Adrenal gland (tissue), 12 donors: ENCODE results near the gene RTN4IP1. TPM values are rescaled to one million over a fixed set of nuclear protein-coding genes. Genes with fewer than 3 reads are reported as not detected.

ENCODE experiments used
- DNase-seq, 7 donors: peaks; one replicate each; pipeline ENCODE4 v3.0.0-alpha.2; 2019 to 2020
- H3K27ac ChIP-seq, 5 donors: fragments of 200-600 bp; sonication (generic) in 4 of 5; 1 replicate in 3 of 5; 2 replicates in 2 of 5; pipeline versions ENCODE4 v1.5.1 to v1.8.0; 2016 to 2020; ENCODE audit warnings: mild to moderate bottlenecking in 1 of 5
- H3K27me3 ChIP-seq: fragments of 200-600 bp; 2 replicates; pipeline ENCODE4 v1.8.0; 2021
- H3K36me3 ChIP-seq, 2 donors: fragments of 200-600 bp; replicated peaks in 1 of 2; 1 replicate in 1 of 2; 2 replicates in 1 of 2; pipeline versions ENCODE4 v1.5.1 to v1.8.0; 2018 to 2022
- H3K4me1 ChIP-seq, 2 donors: fragments of 200-600 bp; replicated peaks in 1 of 2; 1 replicate in 1 of 2; 2 replicates in 1 of 2; pipeline versions ENCODE4 v1.5.1 to v1.8.0; 2018 to 2021
- H3K4me3 ChIP-seq, 4 donors: fragments of 200-600 bp; sonication (generic) in 3 of 4; one replicate each; pipeline ENCODE4 v1.5.1; 2016 to 2018
- H3K9me3 ChIP-seq, 3 donors: fragments of 200-600 bp; sonication (generic) in 1 of 3; replicated peaks in 1 of 3; 1 replicate in 2 of 3; 2 replicates in 1 of 3; pipeline versions ENCODE4 v1.5.1 to v1.8.0; 2016 to 2021
- CTCF ChIP-seq, 6 experiments: fragments of 450-650 bp in 4 of 6; fragments of 200-600 bp in 2 of 6; sonication (generic) in 1 of 6; IDR thresholded peaks; 1 replicate in 5 of 6; 2 replicates in 1 of 6; pipeline versions ENCODE4 v1.5.1 to v1.8.0; 2016 to 2021; ENCODE audit warnings: antibody characterized with exemption in 6 of 6, mild to moderate bottlenecking in 2 of 6, moderate library complexity in 1 of 6
- POLR2A ChIP-seq, 2 donors: fragments of 450-650 bp; IDR thresholded peaks; one replicate each; pipeline ENCODE4 v1.6.1; 2017; ENCODE audit warnings: antibody characterized with exemption in 2 of 2, mild to moderate bottlenecking in 2 of 2, moderate library complexity in 1 of 2
- WGBS, 4 donors: extraction: QIAGEN DNeasy Blood & Tissue Kit in 2 of 4; methylation state at CpG; one replicate each; pipeline versions ENCODE4 v1.1.5 to v1.1.7; 2013 to 2017; 5-methylcytosine and 5-hydroxymethylcytosine counted together
- intact Hi-C, 2 donors: fragments of 100-400 bp; cut with DNase I; formaldehyde crosslinking; loops; one replicate each; pipeline versions ENCODE4 v1.14.1 to v1.15.0; 2022 to 2023
- polyA plus RNA-seq, 3 donors: library from polyadenylated mRNA; stranded (reverse); fragments of 200-250 nt in 2 of 3; fragments of 350-450 nt in 1 of 3; fragmentation: Illumina TruSeq in 1 of 3; extraction: RNeasy Lipid Tissue Mini Kit (QIAGEN cat#74804) in 1 of 3; gene quantifications; one replicate each; pipeline ENCODE4 v1.2.3, GENCODE V29; 2013 to 2014
- total RNA-seq, 9 donors: library from RNA; depleted of rRNA in 4 of 9; stranded (reverse); fragments of >200 nt in 4 of 9; fragments of 120-200 nt in 1 of 9; fragmentation: NEBNext Ultra II Directional in 1 of 9; extraction: Animal tissue kit (Norgen Biotek cat#: 25700) in 1 of 9; gene quantifications; one replicate each; pipeline versions ENCODE4 v1.1.0 to v1.2.4, GENCODE V29; 2013 to 2023
- donor health status: healthy with polysubstance abuse.
- donor health status: Bipolar disorder and iron deficiency.
- donor health status: DM: yes; HTN: yes; CAD: no.
- donor health status: DM: no; HTN: no; CAD: no.
- donor health status: DM: no; HTN: no; CAD: no.
- donor health status: DM: yes; HTN: yes; CAD: no.

The RTN4IP1 gene
- total and polyA plus RNA-seq, 12 donors: 1.6 to 22.1 (median 7.5) TPM

GRCh38 chr6:106558364-106558763 lies 70.9 kb downstream of the RTN4IP1 start:
- no peak for DNase-seq
- Histone ChIP-seq H3K4me1 (no peaks in the 10 kb centered on the region), H3K27ac (no peak overlapping the region), H3K27me3 (no peaks in the 10 kb centered on the region), H3K4me3 (no peak overlapping the region), H3K36me3 (no peaks in the 10 kb centered on the region), H3K9me3 (no peaks in the 10 kb centered on the region)
- 94 to 99% (median 98%) methylated on average over 4 of the region's 4 CpGs for WGBS, 4 donors
- intact Hi-C loops: loop anchor here in 1 of 2 donors (5.0 kb wide), 1 partner anchor 111 kb away; no protein-coding TSS in a partner anchor
- TF ChIP-seq CTCF (IDR thresholded peaks at IDR 0.05) (no peak), POLR2A (IDR thresholded peaks at IDR 0.05) (no peak)

GRCh38 chr6:106557837-106558236 lies 71.5 kb downstream of the RTN4IP1 start:
- Histone ChIP-seq H3K9me3 (no peaks in the 10 kb centered on the region), H3K27ac (no peak overlapping the region), H3K27me3 (no peaks in the 10 kb centered on the region), H3K4me3 (no peak overlapping the region), H3K4me1 (no peaks in the 10 kb centered on the region), H3K36me3 (no peaks in the 10 kb centered on the region)
- 39 to 65% (median 52%) methylated on average over 2 of the region's 2 CpGs for WGBS, 4 donors
- intact Hi-C loops: loop anchor here in 1 of 2 donors (5.0 kb wide), 1 partner anchor 111 kb away; no protein-coding TSS in a partner anchor
- TF ChIP-seq CTCF (IDR thresholded peaks at IDR 0.05) (no peak), POLR2A (IDR thresholded peaks at IDR 0.05) (no peak)
- no peak for DNase-seq

GRCh38 chr6:106556368-106556960 lies 72.8 kb downstream of the RTN4IP1 start:
- WGBS, 4 donors: 46 to 57% (median 47%) methylated on average over 3 of the region's 3 CpGs
- no peaks in the 10 kb centered on the region for H3K4me1 ChIP-seq
- TF ChIP-seq POLR2A (IDR thresholded peaks at IDR 0.05): no peak
- TF ChIP-seq CTCF (IDR thresholded peaks at IDR 0.05): peak in 3 of 6 experiments; percentile 4 to 30 (median 27)
- intact Hi-C loops: loop anchor here in 1 of 2 donors (5.0 kb wide), 1 partner anchor 109 kb away; no protein-coding TSS in a partner anchor
- no peak overlapping the region for H3K27ac ChIP-seq
- H3K36me3 ChIP-seq: no peaks in the 10 kb centered on the region
- no peaks in the 10 kb centered on the region for H3K27me3 ChIP-seq
- H3K9me3 ChIP-seq: no peaks in the 10 kb centered on the region
- H3K4me3 ChIP-seq: no peak overlapping the region
- DNase-seq: no peak

- Histone ChIP-seq H3K27me3 (no peaks in the 10 kb centered on the region), H3K36me3 (no peaks in the 10 kb centered on the region), H3K9me3 (no peaks in the 10 kb centered on the region), H3K27ac (no peak overlapping the region), H3K4me3 (no peak overlapping the region), H3K4me1 (no peaks in the 10 kb centered on the region)
- no peak for DNase-seq
- WGBS, 4 donors: 73 to 80% (median 78%) methylated on average over 5 of the region's 5 CpGs
- TF ChIP-seq POLR2A (IDR thresholded peaks at IDR 0.05): no peak
- TF ChIP-seq CTCF (IDR thresholded peaks at IDR 0.05): no peak
- intact Hi-C loops: loop anchor here in 1 of 2 donors (5.0 kb wide), 1 partner anchor 108 kb away; no protein-coding TSS in a partner anchor
Observed at GRCh38 chr6:106555767-106556166, 73.5 kb downstream of the RTN4IP1 start.
